ENCODE measurements around the gene AMN. TPM values are rescaled to one million over a fixed set of nuclear protein-coding genes. Genes with fewer than 3 reads are reported as not detected.
"Not testable (repeated sequence)": the region's sequence is repeated elsewhere in the genome, so short reads cannot be mapped to it uniquely, and the experiment has no call there.

The AMN gene
- total RNA-seq, 1 donor = 0.84 TPM

- H3K9me3 ChIP-seq (ENCODE audit: low read depth, low read length) = no peaks in the 10 kb centered on the region
- no peak overlapping the region for H3K4me3 ChIP-seq (ENCODE audit: low read length)
- no peaks in the 10 kb centered on the region for H3K27me3 ChIP-seq (ENCODE audit: insufficient read depth, low read length)
- H3K4me1 ChIP-seq (ENCODE audit: insufficient read depth, low read length) = no peaks in the 10 kb centered on the region
Measured at GRCh38 chr14:102891556-102891955, 30.9 kb upstream of the AMN start.

- Histone ChIP-seq H3K4me1 (ENCODE audit: insufficient read depth, low read length) (no peaks in the 10 kb centered on the region), H3K27me3 (ENCODE audit: insufficient read depth, low read length) (no peaks in the 10 kb centered on the region), H3K4me3 (ENCODE audit: low read length) (no peak overlapping the region), H3K9me3 (ENCODE audit: low read depth, low read length) (no peaks in the 10 kb centered on the region)
Measured at GRCh38 chr14:102892651-102893050, 29.8 kb upstream of the AMN start.

- no peaks in the 10 kb centered on the region for H3K4me1 ChIP-seq (ENCODE audit: insufficient read depth, low read length)
- no peaks in the 10 kb centered on the region for H3K27me3 ChIP-seq (ENCODE audit: insufficient read depth, low read length)
- H3K9me3 ChIP-seq (ENCODE audit: low read depth, low read length) = no peaks in the 10 kb centered on the region
- H3K4me3 ChIP-seq (ENCODE audit: low read length) = no peak overlapping the region
Measured at GRCh38 chr14:102893452-102893851, 29.0 kb upstream of the AMN start.

- peaks cover 25% of the 10 kb centered on the region for H3K4me1 ChIP-seq (ENCODE audit: insufficient read depth, low read length)
- H3K9me3 ChIP-seq (ENCODE audit: low read depth, low read length); H3K4me3 ChIP-seq (ENCODE audit: low read length); H3K27me3 ChIP-seq (ENCODE audit: insufficient read depth, low read length): not testable (repeated sequence)
Measured at GRCh38 chr14:102896735-102897134, 25.7 kb upstream of the AMN start.

DNA sequence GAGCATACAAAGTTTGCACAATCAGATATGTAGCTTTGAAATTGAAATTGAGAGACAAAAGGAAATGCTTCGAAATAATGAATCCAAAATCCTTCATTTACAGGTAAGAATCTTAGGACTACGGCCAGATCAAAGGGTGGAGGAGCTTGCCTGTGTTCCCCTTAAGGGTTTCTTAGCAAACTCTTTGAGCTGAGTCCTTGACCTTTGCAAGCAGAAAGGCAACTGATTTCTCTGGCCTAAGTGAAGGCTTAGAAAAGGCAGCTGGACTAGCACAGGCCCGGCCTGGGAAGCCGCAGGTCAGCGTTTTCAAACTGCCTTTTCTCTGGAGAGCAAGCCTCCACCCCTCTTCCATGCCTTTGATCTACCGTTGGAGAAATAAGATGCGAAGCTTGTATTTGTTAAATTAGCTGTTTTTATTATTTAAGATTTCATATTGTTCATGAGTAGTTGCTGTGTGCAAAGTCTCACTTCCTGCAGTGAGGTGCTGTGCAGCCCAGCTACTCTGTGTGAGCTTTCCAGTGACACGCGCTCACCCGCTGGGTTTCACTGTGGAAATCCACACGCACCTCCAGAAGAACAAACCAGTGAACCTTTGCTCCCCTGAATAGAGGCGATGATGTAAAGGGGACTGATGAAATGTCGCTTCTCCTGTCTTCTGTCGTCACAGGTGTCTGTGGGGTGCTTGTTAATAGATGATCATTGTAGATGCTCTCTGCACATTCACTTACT lies 25.0 kb upstream of the AMN start:
- no peak overlapping the region for H3K4me3 ChIP-seq (ENCODE audit: low read length)
- H3K27me3 ChIP-seq (ENCODE audit: insufficient read depth, low read length) = no peaks in the 10 kb centered on the region
- H3K9me3 ChIP-seq (ENCODE audit: low read depth, low read length) = no peaks in the 10 kb centered on the region
- H3K4me1 ChIP-seq (ENCODE audit: insufficient read depth, low read length) = peaks cover 33% of the 10 kb centered on the region

- Histone ChIP-seq H3K4me1 (ENCODE audit: insufficient read depth, low read length) (peaks cover 37% of the 10 kb centered on the region), H3K9me3 (ENCODE audit: low read depth, low read length) (no peaks in the 10 kb centered on the region), H3K27me3 (ENCODE audit: insufficient read depth, low read length) (no peaks in the 10 kb centered on the region), H3K4me3 (ENCODE audit: low read length) (no peak overlapping the region)
Measured at GRCh38 chr14:102898298-102898697, 24.2 kb upstream of the AMN start.

- peaks cover 37% of the 10 kb centered on the region for H3K4me1 ChIP-seq (ENCODE audit: insufficient read depth, low read length)
- no peak overlapping the region for H3K4me3 ChIP-seq (ENCODE audit: low read length)
- H3K27me3 ChIP-seq (ENCODE audit: insufficient read depth, low read length) = no peaks in the 10 kb centered on the region
- no peaks in the 10 kb centered on the region for H3K9me3 ChIP-seq (ENCODE audit: low read depth, low read length)
Measured at GRCh38 chr14:102898776-102899515, 23.5 kb upstream of the AMN start.

- H3K9me3 ChIP-seq (ENCODE audit: low read depth, low read length) = no peaks in the 10 kb centered on the region
- H3K27me3 ChIP-seq (ENCODE audit: insufficient read depth, low read length) = no peaks in the 10 kb centered on the region
- H3K4me3 ChIP-seq (ENCODE audit: low read length) = no peak overlapping the region
- H3K4me1 ChIP-seq (ENCODE audit: insufficient read depth, low read length) = peaks cover 37% of the 10 kb centered on the region
Measured at GRCh38 chr14:102899516-102899900, 23.0 kb upstream of the AMN start.

DNA sequence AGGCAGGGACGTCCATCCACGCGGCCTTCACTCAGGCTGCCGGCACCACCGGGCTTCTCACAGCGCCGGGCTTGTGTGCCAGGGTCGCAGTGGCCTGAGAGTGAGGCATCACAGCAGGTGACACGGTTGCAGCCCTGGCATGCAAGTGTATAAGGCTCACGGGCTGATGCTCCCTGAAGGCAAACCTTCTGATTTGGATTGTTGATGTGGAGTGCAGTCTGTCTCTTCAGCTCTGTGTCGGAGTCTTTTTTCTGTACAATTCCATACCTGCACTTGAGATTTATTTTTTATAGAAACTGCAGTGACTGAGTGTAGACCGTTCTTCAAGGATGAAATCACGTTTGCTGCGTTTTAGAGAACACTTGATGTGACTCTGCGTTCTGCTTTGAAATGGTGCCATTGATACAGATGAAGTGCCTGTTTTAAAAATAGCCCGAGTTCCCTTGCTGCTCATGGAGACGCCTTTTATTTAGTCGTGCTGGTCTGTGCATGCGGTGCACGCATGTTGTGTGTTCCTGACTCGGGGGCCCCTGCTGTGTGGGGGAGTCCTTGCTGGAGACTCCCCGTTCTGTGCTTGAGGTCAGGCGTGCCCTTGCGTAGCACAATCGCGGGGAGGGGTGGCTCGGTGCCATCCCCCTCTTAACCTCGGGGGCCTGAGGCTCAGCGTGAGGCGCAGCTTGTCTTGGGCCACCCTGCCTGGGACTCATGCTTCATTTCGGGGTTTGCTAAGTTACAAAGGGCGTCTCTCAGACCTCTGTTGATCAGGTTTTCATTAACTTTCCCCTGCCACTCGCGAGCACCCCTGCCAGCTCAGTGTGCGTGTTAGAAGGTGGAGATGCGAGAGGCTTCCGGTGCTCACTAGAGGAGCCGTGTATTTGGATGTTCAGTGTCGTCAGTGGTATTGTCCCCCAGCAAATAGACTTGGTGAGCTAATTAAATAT lies 21.6 kb upstream of the AMN start:
- Histone ChIP-seq H3K4me3 (ENCODE audit: low read length) (no peak overlapping the region), H3K27me3 (ENCODE audit: insufficient read depth, low read length) (no peaks in the 10 kb centered on the region), H3K9me3 (ENCODE audit: low read depth, low read length) (no peaks in the 10 kb centered on the region), H3K4me1 (ENCODE audit: insufficient read depth, low read length) (peaks cover 37% of the 10 kb centered on the region)

DNA sequence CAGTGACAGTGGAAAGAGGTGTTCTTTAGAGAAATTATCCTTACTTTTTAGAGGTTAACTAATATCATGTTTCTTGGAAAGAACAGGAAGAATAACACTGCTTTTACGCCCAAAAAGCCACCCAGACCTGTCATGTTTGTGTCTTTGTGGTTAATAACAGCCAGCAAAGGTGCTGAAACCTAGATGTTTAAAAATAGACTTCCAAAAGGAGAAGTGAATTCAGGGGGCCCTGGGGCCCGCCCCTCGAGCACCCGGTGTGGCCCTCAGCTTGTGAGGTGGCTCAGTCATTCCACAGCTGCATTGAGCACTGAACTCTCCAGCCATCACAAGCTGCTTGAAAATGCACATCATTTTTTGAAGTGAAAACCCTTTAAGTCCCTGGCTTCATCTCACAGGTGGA lies 20.8 kb upstream of the AMN start:
- Histone ChIP-seq H3K27me3 (ENCODE audit: insufficient read depth, low read length) (no peaks in the 10 kb centered on the region), H3K4me3 (ENCODE audit: low read length) (no peak overlapping the region), H3K9me3 (ENCODE audit: low read depth, low read length) (no peaks in the 10 kb centered on the region), H3K4me1 (ENCODE audit: insufficient read depth, low read length) (peaks cover 37% of the 10 kb centered on the region)

- no peaks in the 10 kb centered on the region for H3K9me3 ChIP-seq (ENCODE audit: low read depth, low read length)
- H3K4me1 ChIP-seq (ENCODE audit: insufficient read depth, low read length) = peaks cover 37% of the 10 kb centered on the region
- H3K27me3 ChIP-seq (ENCODE audit: insufficient read depth, low read length) = no peaks in the 10 kb centered on the region
- no peak overlapping the region for H3K4me3 ChIP-seq (ENCODE audit: low read length)
Measured at GRCh38 chr14:102902086-102902485, 20.4 kb upstream of the AMN start.

DNA sequence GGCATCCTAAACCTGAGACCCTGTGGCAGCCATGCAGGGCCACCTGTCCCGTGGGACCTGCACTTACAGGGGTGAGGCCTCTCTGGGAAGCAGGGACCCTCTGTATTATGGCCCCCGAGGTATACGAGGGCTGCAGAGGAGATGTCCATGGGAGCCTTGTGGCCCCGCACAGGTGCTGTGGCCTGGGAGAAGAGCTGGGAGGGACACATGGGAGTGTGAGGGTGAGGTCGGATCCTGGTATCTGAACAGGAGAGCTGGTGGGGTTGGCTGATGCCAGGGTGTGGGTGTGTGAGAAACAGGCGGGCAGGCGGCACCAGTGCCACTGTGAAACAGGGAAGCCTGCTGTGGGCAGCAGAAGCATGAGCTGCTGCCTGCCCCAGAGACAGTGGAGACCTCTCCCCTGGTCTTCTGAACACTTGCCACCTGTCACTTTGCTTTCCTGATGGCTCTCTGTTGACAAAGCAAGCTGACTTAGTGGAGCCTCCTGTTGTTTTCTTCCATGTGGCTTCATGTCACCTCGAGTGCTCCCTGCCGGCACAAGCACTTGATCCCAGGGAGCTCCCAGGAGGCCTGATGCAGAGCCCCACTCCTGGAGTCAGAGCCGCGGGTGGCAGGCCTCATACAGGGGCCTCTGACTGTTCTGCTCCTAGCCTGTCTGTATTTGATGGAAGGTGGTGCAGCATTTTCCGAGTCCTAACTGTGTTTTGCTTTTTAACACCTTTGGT lies 19.8 kb upstream of the AMN start:
- no peaks in the 10 kb centered on the region for H3K9me3 ChIP-seq (ENCODE audit: low read depth, low read length)
- H3K4me3 ChIP-seq (ENCODE audit: low read length) = no peak overlapping the region
- H3K27me3 ChIP-seq (ENCODE audit: insufficient read depth, low read length) = no peaks in the 10 kb centered on the region
- H3K4me1 ChIP-seq (ENCODE audit: insufficient read depth, low read length) = peaks cover 37% of the 10 kb centered on the region

DNA sequence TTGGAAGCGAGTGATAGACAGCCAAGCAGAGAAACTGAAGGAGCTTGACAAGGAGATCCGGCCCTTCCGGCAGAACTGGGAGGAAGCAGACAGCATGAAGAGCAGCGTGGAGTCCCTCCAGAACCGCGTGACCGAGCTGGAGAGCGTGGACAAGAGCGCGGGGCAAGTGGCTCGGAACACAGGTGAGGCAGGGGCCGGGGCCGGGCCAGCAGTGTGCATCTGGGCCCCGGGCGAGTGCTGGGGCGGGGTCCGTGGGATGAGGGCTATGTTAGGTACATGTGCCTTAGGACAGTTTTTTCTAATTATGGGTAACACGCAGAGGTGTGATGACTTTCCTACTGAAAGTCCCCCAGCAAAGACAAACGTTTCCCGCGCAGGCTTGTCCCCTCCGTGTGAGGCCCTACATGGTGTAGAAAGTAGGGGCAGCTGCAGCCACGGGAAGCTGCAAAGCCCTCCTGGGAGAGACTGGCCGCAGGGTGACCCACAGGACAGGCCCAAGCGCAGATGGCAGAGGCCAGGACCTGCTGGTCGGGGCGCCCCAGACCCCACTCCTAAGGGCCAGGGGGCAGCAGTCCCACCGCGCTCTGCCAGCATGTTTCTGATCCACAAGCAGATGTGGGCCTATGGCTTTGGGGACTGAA lies 19.1 kb upstream of the AMN start:
- no peaks in the 10 kb centered on the region for H3K27me3 ChIP-seq (ENCODE audit: insufficient read depth, low read length)
- H3K4me3 ChIP-seq (ENCODE audit: low read length) = no peak overlapping the region
- peaks cover 37% of the 10 kb centered on the region for H3K4me1 ChIP-seq (ENCODE audit: insufficient read depth, low read length)
- H3K9me3 ChIP-seq (ENCODE audit: low read depth, low read length) = no peaks in the 10 kb centered on the region

DNA sequence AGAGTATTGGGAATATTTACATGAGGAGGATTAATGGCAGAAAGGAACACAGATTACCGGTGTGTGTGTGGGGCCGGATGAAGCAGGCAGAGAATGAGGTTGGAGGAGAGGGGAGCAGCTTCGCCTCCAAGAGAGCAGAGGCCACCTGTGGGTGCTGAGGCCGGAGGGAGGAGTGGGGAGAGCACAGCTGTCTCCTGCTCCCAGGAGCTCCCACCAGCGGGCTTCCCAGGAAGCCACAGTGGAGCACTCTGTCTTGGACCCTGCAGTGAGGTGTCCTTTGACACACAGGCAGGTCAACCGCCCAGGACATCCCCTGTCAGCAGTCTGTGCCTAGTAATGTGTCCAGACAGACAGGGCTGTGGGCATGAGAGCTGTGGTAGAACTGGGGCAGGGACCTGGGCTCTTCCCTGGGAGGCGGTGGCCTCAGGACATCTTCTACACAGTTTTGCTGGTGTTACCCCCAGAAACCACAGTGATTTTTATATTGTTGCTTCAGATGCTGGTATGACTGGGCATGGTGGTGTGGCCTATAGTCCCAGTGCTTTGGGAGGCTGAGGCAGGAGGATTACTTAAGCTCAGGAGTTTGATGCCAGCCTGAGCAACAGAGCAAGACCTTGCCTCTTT lies 18.5 kb upstream of the AMN start:
- Histone ChIP-seq H3K9me3 (ENCODE audit: low read depth, low read length) (no peaks in the 10 kb centered on the region), H3K4me3 (ENCODE audit: low read length) (no peak overlapping the region), H3K27me3 (ENCODE audit: insufficient read depth, low read length) (no peaks in the 10 kb centered on the region), H3K4me1 (ENCODE audit: insufficient read depth, low read length) (peaks cover 34% of the 10 kb centered on the region)
